DMS114 treated with DMSO at 0.1 percent for 48 hours (cell line): ENCODE data around the gene MYOM3.
A peak's percentile ranks its signal among the peaks of the same experiment; 100 is the strongest.

Source experiments
- DNase-seq: peaks from one replicate; lab custom pipeline; 2025; ENCODE audit not compliant: unreplicated experiment; lab: John Stamatoyannopoulos, UW

The MYOM3 gene

DNA sequence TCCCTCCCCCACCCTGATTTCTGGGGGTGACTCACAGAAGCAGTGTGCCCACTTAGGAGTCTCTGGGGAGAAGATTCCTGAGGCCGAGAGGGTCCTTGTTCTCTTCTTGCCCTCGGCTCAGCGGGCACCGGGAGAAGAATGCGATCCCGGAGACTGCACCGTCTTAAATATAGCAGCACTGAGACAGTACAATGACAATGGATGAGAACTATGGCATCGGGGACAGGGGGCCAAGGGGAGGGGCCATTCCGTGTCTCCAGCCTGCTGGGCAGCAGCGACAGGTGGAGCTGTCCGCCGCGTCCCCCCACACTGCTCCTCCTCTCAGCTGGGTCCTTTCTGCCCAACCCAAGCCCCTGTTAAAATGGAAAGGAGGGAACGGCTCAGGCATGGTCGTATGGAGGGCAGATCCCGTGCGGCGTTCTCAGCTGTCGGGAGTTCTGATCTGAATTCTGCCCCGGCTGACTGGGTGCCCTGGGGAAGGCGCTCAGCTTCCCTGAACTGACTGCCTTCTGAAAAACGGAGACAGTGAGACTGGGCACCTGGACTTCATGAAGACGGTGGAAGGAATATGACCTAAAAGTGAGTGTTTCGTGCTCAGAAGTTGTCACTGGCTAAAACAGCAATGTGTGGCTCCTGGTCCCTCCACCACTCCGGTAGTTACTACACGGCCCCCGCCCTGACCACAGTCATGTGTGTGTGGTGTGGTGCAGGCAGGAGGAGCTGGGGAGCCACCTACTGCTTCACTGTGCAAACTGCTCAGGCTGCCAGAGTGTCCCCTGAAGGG lies at the start of gene MYOM3:
Gene MYOM3 (minus strand): TSS at position 140 of the 784 bp plus-strand sequence. CDS start 3,499 bp downstream, outside the sequence.
- DNase-seq: peak; percentile 40

DNA sequence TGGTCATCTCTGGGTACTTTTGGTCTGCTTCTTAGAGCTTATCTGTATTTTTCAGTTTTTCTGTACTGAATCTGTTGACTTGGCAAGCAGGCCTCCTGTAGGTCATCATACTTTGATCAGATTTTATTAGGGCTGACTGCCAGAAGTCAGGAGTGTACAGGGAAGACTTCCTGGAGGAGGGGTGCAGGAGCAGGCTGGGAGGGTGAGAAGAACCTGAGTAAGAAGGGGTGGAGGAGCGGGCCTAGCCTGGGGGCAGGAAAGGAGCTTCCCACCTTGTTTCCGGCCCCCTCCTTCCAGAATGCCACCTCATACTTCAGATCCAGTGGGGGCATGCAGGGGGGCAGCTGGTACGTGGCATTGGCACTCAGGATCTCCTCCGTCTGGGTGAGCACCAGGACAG lies 49.3 kb upstream of the MYOM3 start:
- no peak for DNase-seq

DNA sequence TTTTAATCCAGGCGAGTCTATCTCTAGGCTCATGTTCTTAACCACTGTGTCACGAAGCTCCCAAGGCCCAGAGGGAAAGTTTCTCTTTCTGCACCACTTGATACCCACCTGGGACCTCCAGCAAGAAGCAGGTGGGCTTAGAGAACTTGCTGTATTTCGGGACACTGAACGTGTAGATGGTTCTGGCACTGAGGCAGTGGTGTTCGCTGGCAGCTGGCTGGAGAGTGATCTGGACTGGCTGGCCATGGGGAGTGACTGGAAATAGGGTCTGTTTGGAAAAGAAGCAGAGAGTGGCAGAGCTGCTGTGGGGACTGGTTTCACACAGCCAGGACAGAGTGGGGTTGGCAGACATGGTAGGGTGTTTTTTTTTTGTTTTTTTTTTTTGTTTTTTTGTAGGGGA lies 47.4 kb upstream of the MYOM3 start:
- no peak for DNase-seq

DNA sequence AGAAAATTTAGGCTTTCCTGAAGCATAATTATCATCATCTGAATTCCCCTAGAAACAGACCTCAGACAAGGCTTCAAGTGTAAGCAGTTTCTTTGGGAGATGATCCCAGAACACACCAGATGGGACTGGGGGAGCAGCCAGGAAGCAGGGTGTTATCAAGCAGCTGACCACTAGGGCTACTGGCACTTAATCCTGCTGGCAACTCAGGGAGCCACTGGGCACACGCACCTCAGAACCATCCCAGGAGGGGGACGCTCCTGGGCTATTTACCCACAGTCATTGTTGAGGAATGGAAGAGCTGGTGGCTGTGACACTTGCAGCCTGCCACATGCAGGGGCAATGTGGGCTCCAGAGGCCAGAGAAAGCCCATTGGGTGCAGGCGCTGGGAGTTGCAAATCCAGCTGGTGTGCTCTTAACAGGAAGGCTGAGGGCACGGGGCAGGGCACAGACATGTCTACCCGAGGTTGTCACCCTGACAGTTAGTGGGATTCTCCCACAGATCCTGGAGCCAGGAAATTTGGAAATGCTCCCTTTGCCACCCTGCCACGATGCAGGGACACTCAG lies 46.1 kb upstream of the MYOM3 start:
- no peak for DNase-seq

DNA sequence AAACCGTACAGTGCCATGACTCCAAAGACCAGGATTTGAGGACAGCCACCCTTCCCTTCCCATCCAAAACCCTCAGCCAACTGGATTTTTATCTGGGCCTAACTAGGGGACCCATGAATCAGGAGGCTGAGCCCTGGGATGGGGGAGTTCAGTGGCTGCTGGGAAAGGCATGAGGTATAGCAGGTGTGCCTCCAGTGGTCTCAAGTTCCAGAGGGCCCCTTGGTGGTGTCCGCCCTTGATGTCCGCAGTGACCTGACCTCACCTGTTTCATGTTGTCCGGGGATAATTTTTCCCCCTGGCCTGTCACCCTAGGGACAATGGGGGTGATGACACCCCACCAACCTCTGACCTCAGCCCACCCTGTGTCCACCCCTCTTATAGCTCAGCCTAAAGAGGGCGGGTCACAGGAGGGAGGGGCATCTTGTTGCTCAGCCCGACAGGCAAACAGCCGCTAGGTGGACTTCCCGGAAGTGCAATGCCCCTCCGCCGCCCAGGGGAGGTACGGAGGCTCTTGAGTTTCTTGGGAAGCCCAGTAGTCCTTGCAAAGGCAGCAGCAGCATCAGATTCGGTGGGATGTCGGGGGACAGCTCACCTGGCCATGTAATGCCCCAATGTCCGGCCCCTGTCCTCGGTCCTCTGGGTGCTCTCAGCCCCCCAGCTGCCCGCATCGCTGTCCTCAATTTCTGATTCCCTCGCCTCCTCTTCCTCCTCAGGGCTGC lies 44.8 kb upstream of the MYOM3 start:
- no peak for DNase-seq

DNA sequence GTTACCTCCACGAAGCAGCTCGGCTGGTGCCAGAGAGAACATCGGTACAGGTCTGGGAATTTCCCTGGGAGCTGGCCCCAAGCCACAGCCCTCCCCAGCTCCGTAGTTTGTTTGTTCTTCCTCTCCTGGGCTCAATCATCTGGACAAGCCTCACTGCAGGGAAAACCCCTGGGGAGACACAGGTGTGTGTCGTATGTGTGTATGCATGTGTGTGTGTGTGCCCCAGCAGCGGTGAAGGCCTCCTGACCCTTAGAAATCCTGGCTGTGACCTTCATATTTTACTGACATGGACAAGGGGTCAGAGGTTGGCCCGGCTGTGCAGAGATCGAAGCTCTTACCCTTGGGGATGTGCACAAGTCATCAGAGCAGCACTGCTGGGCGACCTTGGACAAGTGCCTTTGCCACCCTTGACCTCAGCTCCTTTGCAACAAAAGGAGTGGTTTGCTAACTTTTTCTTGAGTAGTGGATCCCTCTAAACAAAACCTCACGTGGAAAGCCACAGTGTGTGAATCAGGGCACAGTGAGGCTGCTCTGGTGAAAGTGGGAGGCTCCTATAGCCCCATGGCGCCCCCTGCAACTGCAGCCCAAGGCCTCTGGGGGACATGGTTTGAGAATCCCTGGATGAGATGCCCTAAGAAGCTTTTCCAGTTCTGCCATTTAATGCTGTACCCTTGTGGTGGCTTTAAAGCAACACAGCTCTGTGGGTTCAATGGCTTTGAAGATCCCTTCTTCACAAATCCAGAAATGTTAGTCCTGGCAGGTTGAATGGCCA lies 43.3 kb upstream of the MYOM3 start:
- no peak for DNase-seq

DNA sequence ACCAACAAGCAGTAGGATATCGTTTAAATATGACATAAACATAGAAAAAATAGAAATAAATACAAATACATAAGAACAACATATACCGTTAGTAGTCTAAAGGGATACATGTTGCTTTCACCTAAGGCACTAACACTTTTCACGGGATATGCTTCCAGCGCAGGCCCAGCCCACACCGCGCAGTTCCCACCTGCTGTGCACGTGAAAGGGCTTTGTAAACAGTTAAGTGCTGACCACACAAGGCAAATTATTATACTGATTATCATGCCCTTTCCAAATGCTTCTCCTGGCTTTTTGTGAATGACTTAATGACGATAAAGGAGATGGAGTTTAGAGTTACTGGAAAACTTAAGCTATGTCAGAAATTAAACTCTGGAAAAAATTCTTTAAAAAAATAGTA lies 42.3 kb upstream of the MYOM3 start:
- DNase-seq: no peak

DNA sequence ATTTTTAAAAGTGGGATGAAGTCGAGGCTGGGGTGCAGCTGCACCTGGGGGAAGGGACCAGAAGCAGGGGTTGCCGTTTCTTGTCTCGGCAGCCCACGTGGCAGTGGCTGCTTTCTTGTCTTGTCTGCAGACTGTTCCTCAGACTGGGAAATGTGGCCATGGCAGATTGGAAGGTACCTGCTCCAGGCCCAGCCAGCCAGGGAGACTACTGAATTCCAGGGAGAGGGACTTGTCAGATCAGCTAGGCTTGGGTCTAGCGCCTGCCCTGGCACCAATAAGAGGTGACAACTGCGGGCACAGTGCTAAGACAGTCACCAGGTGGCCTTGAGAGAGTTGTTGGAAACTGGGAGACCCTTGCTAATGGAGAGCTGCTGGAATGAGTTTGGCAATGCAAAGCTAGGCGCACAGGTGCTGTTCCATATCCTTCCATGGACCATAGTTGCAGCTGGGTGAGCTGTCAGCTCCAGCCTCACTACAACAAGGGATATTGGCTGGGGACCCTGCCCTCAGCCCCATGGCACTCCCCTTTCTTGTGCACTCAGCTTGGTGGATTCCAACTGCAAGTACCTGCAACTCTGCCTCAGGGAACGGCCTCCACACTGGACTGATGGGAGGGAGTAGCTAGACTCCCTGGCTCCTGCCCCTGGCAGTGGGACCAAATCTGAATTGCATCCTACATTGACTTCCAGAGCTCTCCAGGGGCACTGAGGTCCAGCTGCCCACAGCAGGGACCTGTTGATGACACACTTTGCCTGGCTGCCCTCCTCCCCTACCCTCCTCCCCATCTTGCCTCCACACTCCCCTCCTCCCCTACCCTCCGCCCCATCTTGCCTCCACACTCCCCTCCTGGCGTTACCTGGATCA lies 40.9 kb upstream of the MYOM3 start:
- DNase-seq: no peak

DNA sequence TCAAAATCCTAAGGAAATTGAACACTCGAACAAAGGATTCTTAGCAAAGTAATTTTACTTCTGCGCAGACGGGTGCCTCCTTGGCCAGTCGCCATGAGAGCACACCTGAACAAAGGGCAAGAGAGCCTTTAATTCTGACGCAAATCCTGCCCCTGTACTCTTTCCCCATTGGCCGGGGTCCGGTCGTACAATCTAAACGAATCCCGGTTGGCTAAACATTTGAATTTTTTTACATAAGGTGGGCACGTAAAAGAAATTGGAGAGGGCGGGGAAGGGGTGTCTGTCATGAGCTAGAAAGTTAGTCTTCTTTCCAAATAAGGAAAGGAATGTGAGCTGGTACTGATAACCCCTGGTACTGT lies 39.2 kb upstream of the MYOM3 start:
- no peak for DNase-seq

DNA sequence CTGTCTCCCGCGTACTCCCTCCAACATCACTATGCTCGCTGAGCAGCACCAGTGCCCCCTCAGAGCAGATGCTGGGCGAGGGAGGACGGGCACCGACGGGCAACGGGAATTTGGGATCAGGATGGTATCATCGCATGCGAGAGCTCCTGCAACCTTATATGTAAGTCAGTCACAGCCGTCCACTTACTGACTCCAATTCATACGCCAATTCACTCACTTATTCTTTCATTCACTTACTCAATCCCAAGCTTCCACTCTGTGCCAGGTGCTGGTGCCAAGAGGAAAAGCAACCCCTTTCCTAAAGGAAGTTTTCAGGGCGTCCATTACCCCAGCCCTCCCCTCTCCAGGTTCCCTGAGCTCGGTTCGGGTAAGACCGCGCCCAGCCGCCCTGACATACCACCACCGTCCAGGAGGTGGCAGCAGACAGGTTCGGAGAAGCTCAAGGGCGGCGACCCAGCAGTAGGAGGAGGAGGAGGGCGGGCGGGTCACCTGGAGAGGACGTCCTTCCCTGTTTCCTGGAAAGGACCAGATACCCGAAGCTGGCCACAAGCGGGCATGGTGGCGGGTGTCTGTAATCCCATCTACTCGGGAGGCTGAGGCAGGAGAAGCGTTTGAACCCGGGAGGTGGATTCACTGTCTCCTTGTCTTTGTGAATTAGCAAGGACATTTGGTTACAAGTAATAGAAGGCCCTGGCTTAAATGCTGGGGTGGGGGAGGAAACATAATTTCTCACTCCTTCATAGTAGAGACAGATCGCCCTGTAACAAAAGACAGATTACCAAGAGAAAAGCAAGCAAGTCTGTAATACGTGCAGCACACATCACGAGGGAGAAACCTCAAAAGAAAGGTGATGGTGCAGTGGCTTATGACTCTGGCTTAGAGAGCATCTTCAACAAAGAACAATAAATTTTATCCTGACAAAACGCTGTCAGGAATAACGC lies 38.6 kb upstream of the MYOM3 start:
- peak; percentile 54 for DNase-seq

DNA sequence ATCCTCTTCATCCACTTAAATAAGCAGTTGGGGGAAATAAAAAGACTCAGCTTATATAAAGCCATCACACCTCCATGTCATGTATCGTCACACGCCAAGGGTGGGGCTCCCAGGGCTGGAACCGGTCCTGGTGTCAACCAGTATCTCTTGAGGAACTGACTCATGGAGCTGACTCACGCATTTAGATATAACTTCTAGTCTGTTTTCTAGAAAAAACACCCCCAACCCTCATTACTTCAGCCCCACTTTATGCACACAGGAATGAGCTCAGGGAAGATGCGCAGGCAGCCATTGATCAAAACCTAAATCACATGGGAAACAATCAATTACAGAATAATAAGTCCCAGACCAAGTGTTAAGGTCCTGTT lies 37.9 kb upstream of the MYOM3 start:
- DNase-seq: no peak

DNA sequence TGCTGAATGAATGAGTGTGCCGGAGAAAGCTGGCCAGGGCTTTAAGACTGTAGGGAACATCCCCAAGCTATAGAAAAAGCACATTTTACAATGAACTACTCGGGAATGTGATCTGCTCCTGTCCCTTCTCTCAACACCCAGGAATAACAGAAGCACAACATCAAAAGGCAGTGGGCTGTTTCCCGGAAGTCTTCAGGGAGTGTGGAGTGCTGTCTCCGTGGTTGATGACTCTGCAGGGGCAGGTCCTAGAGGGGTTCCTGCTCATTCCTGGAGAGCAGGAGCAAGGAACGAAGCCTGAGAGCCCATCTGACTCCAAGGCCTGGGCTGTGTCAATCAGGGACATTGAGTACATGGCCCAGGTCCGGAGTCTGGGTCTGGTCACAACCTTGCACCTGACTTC lies 35.9 kb upstream of the MYOM3 start:
- no peak for DNase-seq

DNA sequence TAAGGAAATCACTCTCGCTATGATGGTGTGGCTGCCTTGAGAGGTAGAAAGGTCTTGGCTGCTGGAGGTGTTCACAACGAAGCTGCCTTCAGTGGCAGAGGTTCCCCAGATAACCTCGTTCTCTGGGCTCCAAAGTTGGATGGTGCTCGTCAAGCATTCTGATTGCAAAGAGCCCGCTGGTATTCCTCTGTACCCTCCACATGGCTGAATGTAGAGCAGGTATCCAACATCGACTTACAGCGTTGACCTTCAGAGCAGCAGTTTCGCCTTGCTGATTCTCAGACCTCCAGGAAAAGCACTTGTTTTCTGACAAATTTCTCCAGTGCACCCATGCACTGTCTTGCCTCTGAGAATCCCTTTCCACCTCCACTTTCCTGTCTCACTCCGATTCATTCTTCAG lies 35.3 kb upstream of the MYOM3 start:
- no peak for DNase-seq

DNA sequence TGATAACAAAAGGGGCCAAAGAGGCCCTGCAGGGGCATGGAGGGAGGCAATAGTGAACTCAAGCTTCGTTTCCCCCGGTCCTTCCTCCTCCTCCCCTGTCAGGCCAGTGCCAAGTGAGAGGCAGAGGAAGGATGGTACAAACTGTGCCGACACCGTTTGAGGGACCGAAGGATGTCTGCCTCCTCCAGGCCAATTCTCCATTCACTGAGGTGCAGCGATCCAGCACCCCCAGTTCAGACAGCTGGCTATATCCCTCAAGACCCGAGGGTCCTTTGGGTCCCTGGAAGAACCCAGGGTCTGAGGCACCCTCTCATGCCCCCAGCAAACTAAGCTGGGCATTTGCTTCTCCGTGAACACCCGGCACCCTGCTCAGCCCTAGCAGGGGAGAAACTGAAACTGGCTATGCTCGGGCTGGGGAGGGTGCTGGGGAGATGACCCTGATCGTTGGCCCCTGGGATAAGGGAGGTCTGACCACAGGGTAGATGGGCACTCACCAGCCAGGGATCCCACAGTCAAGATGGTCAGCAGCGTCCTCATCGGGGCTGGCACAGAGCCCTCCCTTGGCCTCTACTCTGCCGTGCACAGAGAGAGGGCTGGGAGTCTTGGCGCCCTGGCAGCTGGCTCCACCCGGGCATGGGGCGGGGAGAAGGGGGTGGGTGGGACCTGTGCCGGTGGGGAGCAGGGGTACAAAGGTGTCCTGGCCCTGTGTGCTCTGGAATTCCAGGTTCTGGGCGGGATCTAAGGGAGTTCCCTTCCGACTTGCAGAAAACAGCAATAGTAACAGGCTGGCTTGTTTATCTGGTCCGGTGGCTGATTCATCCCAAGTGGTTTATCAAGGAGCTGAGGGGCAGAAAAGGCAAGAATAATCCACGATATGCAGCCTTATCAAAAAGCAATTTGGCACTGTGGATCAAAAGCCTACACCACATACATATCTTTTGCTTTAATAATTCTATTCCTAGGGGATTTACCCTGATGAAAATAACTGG lies 30.9 kb upstream of the MYOM3 start, which contains the start of gene IL22RA1:
Gene IL22RA1 (minus strand): TSS at position 595 of the 989 bp plus-strand sequence. CDS start 58 bp downstream, at position 537.
- no peak for DNase-seq

DNA sequence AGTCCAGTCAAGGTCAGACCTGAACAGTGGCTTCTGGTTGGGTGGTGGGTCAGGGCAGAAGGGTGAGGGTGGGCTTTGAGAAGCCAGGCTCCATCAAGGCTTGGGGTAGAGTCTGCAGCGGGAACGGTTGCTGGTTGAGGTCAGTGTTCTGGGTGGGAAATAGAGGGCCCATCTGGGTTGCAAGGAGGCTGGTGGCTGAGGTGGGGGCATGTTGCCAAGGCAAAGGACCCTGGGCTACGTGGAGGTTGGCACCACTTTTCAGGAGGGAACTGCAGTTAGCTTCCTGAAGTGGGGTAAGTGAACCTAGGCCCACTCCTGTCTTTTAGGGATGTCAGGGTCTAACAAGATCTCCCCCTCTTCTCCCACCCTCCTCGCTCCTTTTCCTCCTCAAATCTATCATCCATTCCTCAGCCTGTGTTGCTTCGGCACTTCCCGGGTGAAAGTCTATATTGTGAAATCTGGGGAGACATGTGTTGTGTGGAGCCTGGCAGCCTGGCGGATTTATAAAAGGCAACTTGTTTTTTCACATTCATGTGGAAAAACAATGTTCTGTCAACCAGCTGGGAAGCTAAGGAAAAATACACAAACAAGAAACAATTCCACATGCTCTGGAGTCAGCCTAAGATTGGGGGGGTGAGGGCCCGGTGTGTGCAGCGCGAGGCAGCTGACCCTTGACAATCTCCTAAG lies 29.5 kb upstream of the MYOM3 start:
- no peak for DNase-seq

DNA sequence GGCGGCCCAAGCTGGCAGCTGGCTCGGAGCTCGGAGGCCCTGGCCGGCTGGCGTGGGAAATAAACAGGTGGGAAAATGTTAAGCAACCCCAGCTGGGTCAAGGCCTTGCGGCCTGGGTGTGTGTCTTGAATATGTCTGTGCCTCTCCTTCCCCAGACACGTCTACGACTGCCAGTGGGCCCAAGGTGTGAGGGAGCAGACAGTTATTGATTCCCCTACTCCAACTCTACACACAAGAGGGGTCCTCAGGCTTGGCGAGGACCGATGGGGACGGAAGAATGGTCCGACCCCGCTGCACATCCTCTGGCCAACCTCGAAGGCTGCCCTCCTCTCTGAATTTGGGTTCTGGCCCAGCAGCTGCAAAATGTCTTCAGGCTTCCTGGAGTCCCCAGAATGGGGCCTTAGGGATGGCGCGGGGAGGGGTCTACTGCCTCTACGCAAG lies 28.8 kb upstream of the MYOM3 start:
- no peak for DNase-seq

DNA sequence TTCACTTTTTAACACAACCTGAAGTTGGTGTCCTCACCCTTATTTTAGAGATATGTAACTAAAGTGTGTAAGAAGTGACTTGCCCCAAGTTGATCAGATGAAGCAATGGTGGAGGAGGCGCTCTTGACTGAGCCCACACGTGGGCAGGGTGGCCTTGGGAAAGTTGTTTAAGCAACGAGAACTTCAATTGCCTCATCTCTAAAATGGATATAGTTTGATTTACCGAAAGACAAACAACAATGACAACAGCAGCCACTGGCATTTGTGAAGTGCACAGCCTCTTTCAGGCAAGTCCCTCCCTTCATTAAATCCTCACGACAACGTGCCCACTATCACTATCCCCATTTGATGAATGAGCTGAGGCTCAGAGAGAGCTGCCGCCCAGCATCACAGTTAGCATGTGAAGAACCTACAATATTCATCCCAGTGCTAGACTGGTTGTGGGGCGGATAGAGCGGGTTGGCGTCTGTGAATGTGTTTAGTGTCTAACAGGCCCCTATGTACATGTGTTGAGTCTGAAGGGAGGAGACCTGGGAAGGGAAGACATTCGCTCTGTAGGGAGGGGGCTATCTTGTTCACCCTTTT lies 28.0 kb upstream of the MYOM3 start:
- no peak for DNase-seq

DNA sequence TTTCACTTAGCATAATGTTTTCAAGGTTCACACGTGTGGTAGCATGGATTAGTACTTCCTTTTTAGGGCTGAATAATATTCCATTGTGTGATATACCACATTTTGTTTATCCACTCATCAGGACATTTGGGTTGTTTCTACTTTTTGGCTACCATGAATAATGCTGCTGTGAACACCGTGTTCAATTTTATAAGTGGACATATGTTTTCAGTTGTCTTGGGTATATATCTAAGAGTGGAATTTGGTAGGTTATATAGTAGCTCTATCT lies 27.2 kb upstream of the MYOM3 start:
- DNase-seq: no peak
